IMR-90 (cell line): ENCODE data around the gene ANKRD11. TPM values are rescaled to one million over a fixed set of nuclear protein-coding genes. Genes with fewer than 3 reads are reported as not detected.
A peak's percentile ranks its signal among the peaks of the same experiment; 100 is the strongest.

Source experiments
- ATAC-seq: fragments of 200-7000 bp; cut with Tn5 transposase; 2 replicates; pipeline ENCODE4 v1.9.1; 2020; ENCODE audit warnings: low read depth, mild to moderate bottlenecking, moderate library complexity
- BruUV-seq: library from RNA; stranded (reverse); fragments of 400-500 nt; replicated peaks from 2 replicates; lab custom pipeline; 2021; lab: Mats Ljungman, UMichigan
- CTCF ChIA-PET: fragments of 300-600 bp; formaldehyde crosslinking; extraction: SDS; loops from one replicate; lab custom pipeline; 2021; ENCODE audit warnings: antibody characterized with exemption; lab: Yijun Ruan, JAX
- POLR2A ChIA-PET: fragments of 300-600 bp; sonication (Branson Sonifier 250); formaldehyde crosslinking; loops from one replicate; lab custom pipeline; 2022; ENCODE audit warnings: antibody characterized with exemption; ENCODE audit not compliant: unreplicated experiment; lab: Charles Lee
- DNase-seq: peaks from one replicate; pipeline ENCODE4 v3.0.0; 2013
- H2AFZ ChIP-seq: replicated peaks from 2 replicates; pipeline ENCODE3; 2013; ENCODE audit warnings: low read length, mild to moderate bottlenecking; ENCODE audit not compliant: poor library complexity
- H2AK5ac ChIP-seq: 2 replicates; pipeline ENCODE4 v1.6.1; 2013; ENCODE audit warnings: low read depth, low read length, inconsistent platforms
- H2AK9ac ChIP-seq: replicated peaks from 2 replicates; pipeline ENCODE3; 2013; ENCODE audit warnings: mild to moderate bottlenecking, low read depth, low read length, moderate library complexity; ENCODE audit not compliant: poor library complexity
- H2BK120ac ChIP-seq: 2 replicates; pipeline ENCODE4 v1.6.1; 2013; ENCODE audit warnings: low read depth, low read length, inconsistent platforms
- H2BK15ac ChIP-seq: 3 replicates; pipeline ENCODE4 v1.6.1; 2013; ENCODE audit warnings: low read depth, low read length, inconsistent platforms
- H2BK20ac ChIP-seq: 2 replicates; pipeline ENCODE4 v1.6.1; 2013; ENCODE audit warnings: low read depth, mild to moderate bottlenecking, inconsistent platforms, low read length, moderate library complexity
- H2BK5ac ChIP-seq: 2 replicates; pipeline ENCODE4 v1.6.1; 2013; ENCODE audit warnings: mild to moderate bottlenecking, low read depth, low read length, inconsistent platforms; ENCODE audit not compliant: poor library complexity, severe bottlenecking
- H3K14ac ChIP-seq: replicated peaks from 2 replicates; pipeline ENCODE4 v1.6.1; 2013; ENCODE audit warnings: low read depth, low read length, inconsistent platforms
- H3K18ac ChIP-seq: 2 replicates; pipeline ENCODE4 v1.6.1; 2013; ENCODE audit warnings: low read depth, low read length, control low read depth
- H3K23ac ChIP-seq: 2 replicates; pipeline ENCODE4 v1.6.1; 2013; ENCODE audit warnings: low read depth, low read length, inconsistent platforms
- H3K27ac ChIP-seq: 2 replicates; pipeline ENCODE4 v1.5.1; 2013; ENCODE audit warnings: mild to moderate bottlenecking, control low read depth, low read length; ENCODE audit not compliant: insufficient read depth
- H3K27me3 ChIP-seq: 2 replicates; pipeline ENCODE4 v1.6.1; 2013; ENCODE audit warnings: low read length; ENCODE audit not compliant: control insufficient read depth, insufficient read depth
- H3K36me3 ChIP-seq: 2 replicates; pipeline ENCODE4 v1.6.1; 2013; ENCODE audit warnings: low read length, mixed read lengths; ENCODE audit not compliant: control insufficient read depth, insufficient read depth
- H3K4ac ChIP-seq: 2 replicates; pipeline ENCODE4 v1.6.1; 2013; ENCODE audit warnings: low read depth, low read length, inconsistent platforms
- H3K4me1 ChIP-seq: 2 replicates; pipeline ENCODE4 v1.6.1; 2013; ENCODE audit warnings: low read length, mixed read lengths; ENCODE audit not compliant: control insufficient read depth, insufficient read depth
- H3K4me2 ChIP-seq: 2 replicates; pipeline ENCODE4 v1.6.1; 2013; ENCODE audit warnings: low read depth, mild to moderate bottlenecking, control low read depth, low read length, moderate library complexity
- H3K4me3 ChIP-seq: 2 replicates; pipeline ENCODE4 v1.5.1; 2013; ENCODE audit warnings: low read depth, mild to moderate bottlenecking, control low read depth, low read length, moderate library complexity; ENCODE audit not compliant: insufficient read depth
- H3K56ac ChIP-seq: 2 replicates; pipeline ENCODE4 v1.6.1; 2013; ENCODE audit warnings: low read length, inconsistent platforms; ENCODE audit not compliant: insufficient read depth; ENCODE audit errors: extremely low read depth
- H3K79me1 ChIP-seq, 2 experiments: 2 replicates each; pipeline ENCODE4 v1.6.1; 2013; ENCODE audit warnings: low read length in 2 of 2, inconsistent platforms in 1 of 2, low read depth in 1 of 2
- H3K9ac ChIP-seq: 2 replicates; pipeline ENCODE4 v1.6.1; 2013; ENCODE audit warnings: low read depth, low read length, control low read depth
- H3K9me1 ChIP-seq: 2 replicates; pipeline ENCODE4 v1.6.1; 2013; ENCODE audit warnings: low read length, inconsistent platforms; ENCODE audit not compliant: insufficient read depth
- H3K9me3 ChIP-seq: 2 replicates; pipeline ENCODE4 v1.6.1; 2013; ENCODE audit warnings: low read length; ENCODE audit not compliant: control insufficient read depth, insufficient read depth
- H4K20me1 ChIP-seq: 2 replicates; pipeline ENCODE4 v1.6.1; 2013; ENCODE audit warnings: low read length, inconsistent platforms; ENCODE audit not compliant: insufficient read depth
- H4K5ac ChIP-seq: 2 replicates; pipeline ENCODE4 v1.6.1; 2013; ENCODE audit warnings: mild to moderate bottlenecking, low read depth, low read length, control low read depth
- H4K8ac ChIP-seq, 2 experiments: 2 replicates each; pipeline ENCODE4 v1.6.1; 2013; ENCODE audit warnings: low read depth in 2 of 2, low read length in 2 of 2, control low read depth in 1 of 2, inconsistent platforms in 1 of 2
- H4K91ac ChIP-seq: 2 replicates; pipeline ENCODE4 v1.6.1; 2013; ENCODE audit warnings: low read depth, low read length, inconsistent platforms; ENCODE audit not compliant: insufficient read depth
- BHLHE40 ChIP-seq: fragments of 150-350 bp; IDR thresholded peaks from 2 replicates; pipeline ENCODE4 v1.6.1; 2016; ENCODE audit warnings: mild to moderate bottlenecking, low read depth, low read length
- CTCF ChIP-seq: conservative IDR thresholded peaks from 2 replicates; pipeline ENCODE4 v1.5.1; 2012; ENCODE audit warnings: mild to moderate bottlenecking, low read depth, low read length, improper control_type of control experiment
- ELK1 ChIP-seq: fragments of 150-350 bp; IDR thresholded peaks from 2 replicates; pipeline ENCODE4 v1.6.1; 2016; ENCODE audit warnings: low read depth, mild to moderate bottlenecking, low read length, moderate library complexity, borderline replicate concordance
- FOS ChIP-seq: fragments of 150-350 bp; IDR thresholded peaks from 2 replicates; pipeline ENCODE4 v1.6.1; 2016; ENCODE audit warnings: low read depth, low read length
- MAZ ChIP-seq: IDR thresholded peaks from 2 replicates; pipeline ENCODE4 v1.6.1; 2012; ENCODE audit warnings: low read depth, mild to moderate bottlenecking, low read length, improper control_type of control experiment, moderate library complexity, borderline replicate concordance
- MXI1 ChIP-seq: IDR thresholded peaks from 2 replicates; pipeline ENCODE4 v1.6.1; 2012; ENCODE audit warnings: low read depth, mild to moderate bottlenecking, low read length, moderate library complexity, borderline replicate concordance
- NFE2L2 ChIP-seq: fragments of 150-350 bp; IDR thresholded peaks from 2 replicates; pipeline ENCODE4 v1.6.1; 2016; ENCODE audit warnings: low read depth, mild to moderate bottlenecking, low read length
- RCOR1 ChIP-seq: IDR thresholded peaks from 2 replicates; pipeline ENCODE4 v1.6.1; 2012; ENCODE audit warnings: mild to moderate bottlenecking, low read length, improper control_type of control experiment; ENCODE audit not compliant: insufficient replicate concordance
- RFX5 ChIP-seq: IDR thresholded peaks from 2 replicates; pipeline ENCODE4 v1.8.0; 2012; ENCODE audit warnings: low read depth, mild to moderate bottlenecking, low read length, moderate library complexity
- USF2 ChIP-seq: fragments of 150-350 bp; IDR thresholded peaks from 2 replicates; pipeline ENCODE4 v1.6.1; 2017; ENCODE audit warnings: mild to moderate bottlenecking, antibody characterized with exemption, low read length, low read depth
- WGBS, 2 experiments: methylation state at CpG; one replicate each; pipeline versions ENCODE4 v1.1.5 to v1.1.7; 2013; ENCODE audit warnings: missing lambda C conversion rate in 2 of 2; ENCODE audit not compliant: insufficient read length in 1 of 2; ENCODE audit errors: extremely low coverage in 2 of 2; 5-methylcytosine and 5-hydroxymethylcytosine counted together
- dilution Hi-C: fragments of 300-500 bp; cut with HindIII; formaldehyde crosslinking; loops from one replicate; pipeline ENCODE4 v1.14.3; 2018; ENCODE audit warnings: low sequenced_read_pairs; ENCODE audit not compliant: unreplicated experiment
- in situ Hi-C: fragments of 300-500 bp; cut with MboI; formaldehyde crosslinking; loops from 3 replicates; pipeline ENCODE4 v1.14.3; 2019; ENCODE audit warnings: low sequenced_read_pairs, inconsistent platforms, mixed read lengths
- intact Hi-C: fragments of 100-400 bp; cut with micrococcal nuclease; formaldehyde crosslinking; loops from 2 replicates; pipeline ENCODE4 v1.10.0; 2022
- polyA plus RNA-seq, 3 experiments: library from polyadenylated mRNA; depleted of rRNA; stranded (reverse); fragments of >200 nt; gene quantifications; 2 replicates each; pipeline ENCODE4 v1.2.3, GENCODE V29; 2012; ENCODE audit warnings: low replicate concordance in 1 of 3
- total RNA-seq: library from RNA; depleted of rRNA; stranded (reverse); fragments of >200 nt; gene quantifications from 2 replicates; pipeline ENCODE4 v1.2.3, GENCODE V29; 2012

Gene ANKRD11
- total and polyA plus RNA-seq, 2 of the 4 experiments (the other 2 are of a cell fraction) = 46.8 to 71.9 TPM

- Histone ChIP-seq H3K27ac (peak overlapping the region; percentile 27; the same call in 1 of the 2 replicates), H3K4me1 (peaks cover 25% of the 10 kb centered on the region), H2AK9ac (peak overlapping the region; percentile 43), H3K9ac (no peak overlapping the region), H2AK5ac (peak overlapping the region; percentile 86), H4K8ac (no peak overlapping the region), H2BK20ac (no peak overlapping the region), H3K79me1 (peaks cover 3 to 79% of the 10 kb centered on the region in 2 experiments; a peak in 3 of 4 replicates), H3K9me3 (no peaks in the 10 kb centered on the region), H3K9me1 (peaks cover 50% of the 10 kb centered on the region), H3K14ac (peak overlapping the region; percentile 0; the same call in 1 of the 2 replicates), H3K4ac (peak overlapping the region; percentile 6; the same call in 1 of the 2 replicates), H4K20me1 (peaks cover 88% of the 10 kb centered on the region), H3K36me3 (no peaks in the 10 kb centered on the region; the same call in none of the 2 replicates), H4K5ac (no peak overlapping the region), H2BK15ac (no peak overlapping the region), H4K91ac (no peak overlapping the region), H2BK120ac (no peak overlapping the region), H3K4me3 (peak overlapping the region; percentile 11; the same call in 1 of the 2 replicates), H3K23ac (0 out of 2 replicates have a peak overlapping the region, but pooled peaks have one; percentile 20), H3K18ac (no peak overlapping the region; the same call in 1 of the 2 replicates), H3K4me2 (peak overlapping the region; percentile 87), H3K27me3 (no peaks in the 10 kb centered on the region), H3K56ac (no peak overlapping the region), H2BK5ac (peak overlapping the region; percentile 11), H2AFZ (no peak overlapping the region)
- 0% methylated on average over 3 of the region's 12 CpGs; no CpG with 5 or more reads in 1 of the 2 experiments for WGBS, 2 experiments
- no TSS peak for BruUV-seq
- TF ChIP-seq CTCF (no peak), MXI1 (peak; percentile 88), MAZ (peak; percentile 91), BHLHE40 (peak; percentile 97), RFX5 (no peak), NFE2L2 (no peak), USF2 (no peak; the same call in 1 of the 2 replicates), RCOR1 (peak; percentile 93), ELK1 (no peak), FOS (peak; percentile 52; the same call in 1 of the 2 replicates)
- intact Hi-C loops (loop anchor here (2.0 kb wide), 1 partner anchor 48 kb away; no protein-coding TSS in a partner anchor), in situ Hi-C loops (no loop called here), dilution Hi-C loops (no loop called here)
- ATAC-seq = peak; percentile 96
- ChIA-PET CTCF (no interaction called here), POLR2A (interaction anchor here (0.7 kb wide), 1 partner anchor 73 kb away, joined by 8 read pairs; no protein-coding TSS in a partner anchor)
- peak; percentile 96 for DNase-seq
These were observed 59.2 kb downstream of the ANKRD11 start for GRCh38 chr16:89431158-89431584.
